Measurements from ENCODE around the gene NOC4L.

Gene NOC4L

DNA sequence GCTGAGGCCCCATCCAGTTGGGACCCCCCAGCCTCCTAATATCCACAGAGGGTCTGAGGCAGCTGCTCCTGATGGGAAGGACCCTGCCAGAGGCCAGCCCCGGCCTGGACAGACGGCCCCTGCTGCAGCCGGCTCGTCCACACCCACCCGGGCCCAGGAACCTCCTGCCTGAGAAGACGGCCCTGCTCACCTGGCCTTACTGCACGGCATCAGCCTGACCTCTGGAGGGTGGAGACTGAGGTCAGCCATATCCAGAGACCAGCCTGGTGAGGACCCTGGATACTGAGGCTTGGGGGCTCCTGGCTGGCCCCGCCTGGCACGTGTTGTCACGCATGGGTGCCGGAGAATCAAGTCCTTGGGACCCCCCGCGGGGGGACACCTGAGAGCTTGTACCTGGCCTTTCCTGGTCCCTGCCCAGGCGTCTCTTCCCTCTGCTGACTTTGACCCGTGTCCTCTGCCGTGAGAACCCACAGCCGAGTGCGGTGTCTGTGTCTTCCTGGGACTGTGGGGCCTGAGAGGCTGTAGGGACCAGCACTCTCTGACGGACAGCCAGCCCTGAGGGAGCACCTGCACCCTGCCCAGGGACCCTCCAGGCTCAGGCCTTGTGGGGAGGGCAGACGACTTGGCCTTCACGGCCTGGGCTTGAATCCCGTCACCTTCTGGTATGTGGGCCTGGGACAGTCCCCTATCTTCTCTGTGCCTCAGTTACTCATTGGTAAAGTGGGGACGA is 57.3 kb downstream of the NOC4L start:
- no peak for DNase-seq

All from amniotic stem cell (primary cell).